ENCODE results near the gene IL10RB. TPM values are rescaled to one million over a fixed set of nuclear protein-coding genes. Genes with fewer than 3 reads are reported as not detected.

IL10RB gene
- total and polyA plus RNA-seq, 2 of the 4 experiments (the other 2 are of a cell fraction) = 20.1 to 45.2 TPM

DNA sequence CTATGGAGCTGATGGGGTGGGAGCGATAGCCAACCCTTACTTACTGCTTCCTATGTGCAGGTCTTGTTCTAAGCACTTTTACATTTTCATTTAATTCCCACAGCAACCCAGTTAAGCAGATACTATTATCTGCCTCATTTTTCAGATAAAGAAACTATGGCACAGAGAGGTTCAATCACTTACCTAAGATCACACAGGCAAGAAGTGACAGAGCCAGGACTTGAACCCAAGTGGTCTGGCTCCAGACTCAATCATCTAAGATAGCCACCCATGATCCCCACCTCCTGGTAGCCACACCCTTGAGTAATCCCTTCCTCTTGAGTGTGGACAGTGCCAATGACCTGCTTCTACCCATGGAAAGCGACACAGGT, 35.5 kb downstream of the IL10RB start:
- intact Hi-C loops (cut with micrococcal nuclease) (no loop called here), in situ Hi-C loops (cut with MboI; ENCODE audit: low sequenced_read_pairs) (no loop called here), dilution Hi-C loops (cut with HindIII; ENCODE audit: low sequenced_read_pairs, unreplicated experiment) (no loop called here)
- Histone ChIP-seq H3K27me3 (ENCODE audit: control insufficient read depth, insufficient read depth, low read length) (no peaks in the 10 kb centered on the region), H2AK5ac (ENCODE audit: low read depth, low read length) (no peak overlapping the region; the same call in 1 of the 2 replicates), H3K56ac (ENCODE audit: extremely low read depth, insufficient read depth, low read length) (no peak overlapping the region), H3K4me3 (ENCODE audit: insufficient read depth, low read depth, low read length) (no peak overlapping the region), H3K36me3 (ENCODE audit: control insufficient read depth, insufficient read depth, low read length) (0 out of 2 replicates have a peak, but pooled peaks cover under 1% of the 10 kb centered on the region), H3K23ac (ENCODE audit: low read depth, low read length) (no peak overlapping the region), H3K9ac (ENCODE audit: low read depth, low read length) (no peak overlapping the region), H2AK9ac (replicated peaks; ENCODE audit: low read depth, low read length, poor library complexity) (no peak overlapping the region), H4K91ac (ENCODE audit: insufficient read depth, low read depth, low read length) (no peak overlapping the region), H3K14ac (replicated peaks; ENCODE audit: low read depth, low read length) (no peak overlapping the region), H2BK20ac (ENCODE audit: low read depth, low read length) (no peak overlapping the region), H3K4me1 (ENCODE audit: control insufficient read depth, insufficient read depth, low read length) (peaks cover 5% of the 10 kb centered on the region), H2AFZ (replicated peaks; ENCODE audit: low read length, poor library complexity) (peak overlapping the region; percentile 1), H3K27ac (ENCODE audit: insufficient read depth, low read length) (no peak overlapping the region), H4K5ac (ENCODE audit: low read depth, low read length) (no peak overlapping the region), H3K4ac (ENCODE audit: low read depth, low read length) (no peak overlapping the region), H2BK5ac (ENCODE audit: low read depth, low read length, poor library complexity, severe bottlenecking) (no peak overlapping the region), H3K9me3 (ENCODE audit: control insufficient read depth, insufficient read depth, low read length) (no peaks in the 10 kb centered on the region), H4K20me1 (ENCODE audit: insufficient read depth, low read length) (no peaks in the 10 kb centered on the region), H3K9me1 (ENCODE audit: insufficient read depth, low read length) (no peaks in the 10 kb centered on the region), H3K4me2 (ENCODE audit: low read depth, low read length) (no peak overlapping the region), H3K18ac (ENCODE audit: low read depth, low read length) (no peak overlapping the region), H3K79me1 (ENCODE audit: low read depth in 1 of 2, low read length in 2 of 2) (no peaks in the 10 kb centered on the region), H4K8ac (ENCODE audit: low read depth in 2 of 2, low read length in 2 of 2) (no peak overlapping the region), H2BK120ac (ENCODE audit: low read depth, low read length) (no peak overlapping the region), H2BK15ac (ENCODE audit: low read depth, low read length) (no peak overlapping the region)
- BruUV-seq (replicated peaks) = no TSS peak
- no peak for ATAC-seq (ENCODE audit: low read depth)
- DNase-seq = no peak
- CTCF ChIA-PET = interaction anchor here (1.0 kb wide), 1 partner anchor 60 kb away, joined by 4 read pairs; no protein-coding TSS in a partner anchor
- WGBS, 2 experiments (ENCODE audit: extremely low coverage in 2 of 2, insufficient read length in 1 of 2) = 100% methylated on average over 1 of the region's 2 CpGs; no CpG with 5 or more reads in 1 of the 2 experiments
- TF ChIP-seq BHLHE40 (IDR thresholded peaks at IDR 0.05; ENCODE audit: low read depth, low read length) = no peak
- TF ChIP-seq CEBPB (IDR thresholded peaks at IDR 0.05; ENCODE audit: low read depth, low read length) = no peak
- TF ChIP-seq RCOR1 (IDR thresholded peaks at IDR 0.05; ENCODE audit: insufficient replicate concordance, low read length) = no peak
- TF ChIP-seq RAD21 (IDR thresholded peaks at IDR 0.05; ENCODE audit: low read length) = no peak
- TF ChIP-seq MXI1 (IDR thresholded peaks at IDR 0.05; ENCODE audit: borderline replicate concordance, low read depth, low read length) = no peak
- POLR2A ChIA-PET (ENCODE audit: unreplicated experiment) = no interaction called here

Data from IMR-90 (cell line).